GM18526 (cell line): ENCODE measurements around the gene COL4A2.

Experiments
- POLR2A ChIP-seq: IDR thresholded peaks from 3 replicates; pipeline ENCODE4 v1.6.1; 2011; ENCODE audit not compliant: insufficient read length; ENCODE audit errors: extremely low read depth

COL4A2 gene

DNA sequence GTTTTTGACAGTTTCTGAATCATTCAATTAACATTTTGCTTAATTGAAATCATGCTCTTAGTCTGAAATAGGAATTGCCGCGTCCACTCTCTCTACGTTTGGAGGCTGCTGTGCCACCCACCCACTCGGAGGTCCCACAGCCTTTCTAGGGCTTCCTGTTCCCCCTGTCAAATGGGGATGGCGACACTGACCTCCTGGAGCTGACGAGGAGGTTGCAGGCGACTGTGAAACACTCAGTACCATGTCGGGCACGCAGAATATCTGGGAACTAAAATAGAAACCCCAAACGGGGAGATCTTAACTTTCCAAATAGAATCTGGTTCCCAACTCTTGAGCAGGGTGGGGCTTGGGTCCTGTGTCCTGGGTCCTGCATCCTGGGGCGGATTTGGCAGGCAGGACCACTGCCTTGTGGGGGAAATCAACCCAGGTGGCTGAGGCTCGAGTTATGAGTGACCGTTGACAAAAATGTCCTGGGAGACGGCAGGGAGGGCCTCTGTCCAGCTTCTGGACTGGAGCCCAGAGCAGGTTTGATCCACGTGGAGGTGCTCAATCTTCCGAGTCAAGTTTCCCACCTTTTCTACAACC, 129.8 kb downstream of the COL4A2 start:
- no peak for TF ChIP-seq POLR2A

DNA sequence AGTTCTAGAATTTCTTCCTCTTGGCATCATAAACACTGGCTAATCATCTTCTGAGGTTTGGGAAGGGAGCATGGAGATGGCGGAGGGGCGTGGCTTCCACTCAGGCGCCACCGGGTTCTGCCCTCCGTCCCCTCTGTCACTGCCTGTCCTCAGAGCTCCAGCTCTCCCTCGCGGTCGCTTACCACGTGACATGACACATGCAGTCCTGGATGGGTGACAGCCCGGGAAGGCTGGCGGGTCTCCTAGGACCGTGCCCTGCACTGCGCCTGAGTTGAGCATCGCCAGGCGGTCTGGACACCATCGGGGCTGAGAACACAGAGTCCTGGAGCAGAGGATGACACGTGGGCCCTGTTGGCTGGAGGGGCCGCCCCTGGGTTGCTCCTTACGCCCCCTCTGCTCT, 131.1 kb downstream of the COL4A2 start:
- TF ChIP-seq POLR2A: no peak

DNA sequence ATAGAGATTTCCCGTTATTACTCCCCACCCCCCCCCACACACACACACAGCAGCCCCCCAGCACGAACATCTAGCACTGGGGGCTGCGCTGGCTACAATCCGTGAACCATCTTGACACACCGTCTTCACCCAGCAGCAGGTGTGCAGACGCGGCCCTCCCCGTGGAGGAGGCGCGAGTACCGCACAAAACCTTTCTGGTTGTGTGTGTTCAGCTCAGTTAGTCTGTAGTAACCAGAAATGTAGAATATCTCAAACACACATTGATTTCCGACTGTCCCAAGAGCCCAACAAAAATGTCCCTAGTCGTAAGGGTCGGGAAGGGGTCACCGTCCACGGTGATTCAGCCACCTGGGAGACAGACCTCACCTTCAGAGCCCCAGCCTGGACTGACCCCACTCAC, 131.7 kb downstream of the COL4A2 start:
- TF ChIP-seq POLR2A: no peak

DNA sequence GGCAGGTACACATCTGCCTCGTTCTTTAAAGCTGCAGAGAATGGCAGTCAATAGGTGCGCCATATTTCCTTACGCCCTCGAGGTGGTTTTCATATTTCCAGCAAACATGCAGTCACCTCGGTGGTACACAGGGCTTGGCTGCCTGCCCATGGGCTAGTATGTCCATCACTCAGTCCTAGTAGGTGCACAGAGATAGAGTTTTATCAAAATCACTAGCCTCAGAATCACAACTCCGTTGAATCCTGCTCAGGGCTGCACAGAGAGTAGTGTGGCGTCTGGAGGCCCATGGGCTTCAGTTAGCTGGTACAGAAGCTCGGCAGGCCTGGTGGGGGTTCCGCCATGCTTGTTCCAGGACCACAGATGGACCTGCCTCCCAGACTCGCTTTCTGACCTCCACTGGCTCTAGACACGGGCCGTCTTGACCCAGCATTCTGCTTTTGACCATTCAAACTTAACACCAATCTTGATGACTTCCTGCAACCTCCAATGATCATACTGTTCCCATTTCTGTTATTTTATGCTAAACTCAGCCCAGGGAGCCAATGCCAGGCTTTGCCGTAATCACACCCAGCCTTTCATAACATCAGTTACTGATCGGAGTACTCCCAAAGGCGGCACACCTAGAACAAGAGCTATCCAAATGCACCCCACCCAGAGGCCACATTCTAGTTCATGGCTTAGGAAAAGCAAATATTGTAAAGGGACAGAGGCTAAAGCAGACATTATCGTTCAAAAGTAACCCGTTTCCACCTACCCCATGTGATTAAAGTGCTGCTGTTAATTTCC, 134.1 kb downstream of the COL4A2 start:
- no peak for TF ChIP-seq POLR2A

DNA sequence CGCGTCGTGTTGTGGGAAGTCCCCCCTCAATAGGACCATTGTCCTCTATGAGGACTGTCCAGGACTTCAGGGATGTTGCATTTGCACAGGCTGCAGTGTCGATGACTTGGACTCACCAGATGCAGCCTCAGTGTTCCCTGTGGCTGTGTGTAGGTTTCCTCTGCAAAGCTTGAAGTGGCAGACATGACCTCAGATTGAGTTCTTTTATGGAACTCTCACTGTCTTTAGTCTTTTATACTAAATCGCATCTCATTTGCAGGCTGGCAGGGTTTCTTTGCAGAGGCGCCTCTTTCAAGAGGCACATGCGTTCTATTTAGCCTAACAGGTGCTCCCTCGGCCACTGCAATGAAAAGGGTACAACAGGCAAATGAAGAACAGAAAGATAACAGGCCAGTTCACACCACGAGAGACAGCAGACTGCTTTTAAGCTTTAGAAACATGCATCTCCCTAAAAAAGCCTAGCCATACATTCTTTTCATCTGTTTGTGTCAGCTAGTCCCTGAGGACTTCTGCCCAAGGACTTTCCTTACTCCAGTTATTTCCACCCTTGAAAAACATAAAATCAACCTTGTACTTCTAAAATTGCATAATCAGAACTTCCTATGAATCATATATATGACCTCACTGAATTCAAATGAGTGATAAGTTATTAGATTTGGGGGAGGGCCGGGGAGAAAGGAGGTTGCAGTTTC, 136.0 kb downstream of the COL4A2 start:
- no peak for TF ChIP-seq POLR2A

DNA sequence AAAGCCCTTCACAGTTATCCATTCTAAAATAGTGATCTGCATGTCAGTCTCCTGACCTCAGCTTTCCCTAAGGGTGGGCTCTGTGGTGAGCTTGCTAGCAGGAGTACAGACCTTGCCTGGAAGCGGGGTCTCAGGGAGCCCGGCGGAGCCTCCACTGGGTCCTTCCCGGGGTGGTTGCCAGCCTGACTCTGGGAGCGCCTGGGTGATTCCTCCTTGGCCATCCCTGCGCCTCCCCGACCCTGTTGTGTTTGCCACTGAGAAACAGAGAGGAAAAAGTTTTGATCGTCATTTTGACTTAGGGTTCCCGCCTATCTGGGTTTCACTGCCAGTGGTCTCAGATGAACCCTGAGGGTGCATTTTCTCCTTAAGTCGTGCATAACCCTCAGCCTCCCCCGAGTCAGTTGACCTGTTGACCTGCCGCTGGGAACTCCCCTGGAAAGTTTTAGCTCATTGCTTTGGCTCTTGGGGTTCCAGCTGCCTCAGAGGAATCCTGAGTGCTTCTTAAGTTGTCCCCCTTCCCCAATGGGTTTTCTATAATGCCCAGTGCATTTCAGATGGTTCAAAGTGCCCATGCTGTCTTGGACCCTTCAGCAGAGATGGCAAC, 136.6 kb downstream of the COL4A2 start:
- no peak for TF ChIP-seq POLR2A

DNA sequence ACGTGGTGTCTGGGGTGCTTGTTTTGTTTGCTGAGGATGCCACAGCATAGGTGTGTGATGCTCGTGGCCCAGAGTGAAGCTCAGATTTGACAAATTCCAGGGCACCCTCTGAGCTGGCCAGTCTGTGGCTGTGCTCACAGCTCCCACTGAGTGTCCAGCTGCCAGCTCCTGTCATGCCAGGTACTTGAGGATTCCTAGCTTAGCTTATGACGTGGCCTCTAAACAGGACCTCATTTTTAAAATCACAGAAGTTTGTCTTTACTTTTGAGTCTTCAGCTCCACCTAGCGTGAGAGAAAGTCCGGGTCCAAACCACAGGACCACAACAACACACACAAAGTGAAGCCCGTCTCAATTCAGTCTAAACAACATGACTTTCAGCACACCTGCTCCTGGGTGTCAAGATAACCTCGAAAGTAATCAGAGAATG, 137.2 kb downstream of the COL4A2 start:
- TF ChIP-seq POLR2A: no peak

DNA sequence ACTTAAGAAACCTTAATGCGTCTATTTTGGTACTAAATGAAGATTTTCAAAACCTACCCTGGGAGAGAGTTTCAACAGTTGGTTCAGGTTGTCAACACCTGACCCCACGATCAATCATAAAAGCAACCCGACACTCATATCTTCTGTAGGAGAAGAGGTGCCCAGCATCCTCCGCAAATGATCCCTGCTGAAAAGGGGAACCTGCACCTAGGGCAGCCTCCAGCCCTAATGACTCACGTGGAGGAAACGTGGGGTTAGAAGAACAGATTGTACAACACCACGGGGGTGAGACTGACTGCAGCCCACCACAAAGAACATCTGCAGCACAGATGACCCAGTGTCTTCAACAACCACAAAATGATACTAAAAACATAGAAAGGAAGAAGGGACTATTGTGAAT, 138.1 kb downstream of the COL4A2 start:
- no peak for TF ChIP-seq POLR2A

DNA sequence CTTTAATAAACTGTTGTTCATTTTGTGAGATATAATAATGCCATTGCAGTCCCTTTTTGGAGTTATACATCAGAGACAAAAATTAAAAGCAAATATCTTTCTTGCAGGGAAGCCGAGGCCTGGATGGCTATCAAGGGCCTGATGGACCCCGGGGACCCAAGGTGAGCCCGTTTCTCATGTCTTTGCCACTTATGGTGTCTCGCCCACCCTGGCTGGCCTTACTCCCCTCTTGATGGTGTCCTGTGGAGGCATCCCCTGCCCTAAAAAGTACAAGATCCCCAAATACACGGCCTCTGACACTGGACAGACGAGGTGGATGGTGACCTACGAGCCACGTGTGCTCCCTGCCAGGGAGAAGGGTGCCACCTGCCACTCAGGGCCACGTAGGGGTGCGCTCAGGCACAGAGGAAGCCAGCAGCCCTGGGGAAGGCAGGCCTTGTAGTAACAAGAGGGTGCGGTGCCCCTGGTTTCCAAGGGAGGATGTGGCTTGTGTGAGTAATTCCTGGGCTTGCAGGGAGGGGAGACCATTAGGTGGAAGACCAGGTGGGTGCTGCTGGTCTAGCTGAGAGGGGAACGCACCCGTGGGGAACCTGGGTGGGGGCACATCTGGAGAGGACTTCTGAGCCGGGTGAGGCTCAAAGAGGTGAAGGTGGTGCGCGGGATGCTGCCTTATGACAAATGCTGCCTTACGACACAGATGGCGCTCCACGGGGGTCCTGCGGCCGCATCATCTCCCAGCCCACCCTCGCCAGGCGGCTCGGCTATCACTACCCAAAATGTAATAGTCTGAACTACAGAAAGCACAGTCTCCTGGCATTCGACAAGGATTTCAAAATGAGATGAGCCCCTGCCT, 138.9 kb downstream of the COL4A2 start:
- TF ChIP-seq POLR2A: no peak

DNA sequence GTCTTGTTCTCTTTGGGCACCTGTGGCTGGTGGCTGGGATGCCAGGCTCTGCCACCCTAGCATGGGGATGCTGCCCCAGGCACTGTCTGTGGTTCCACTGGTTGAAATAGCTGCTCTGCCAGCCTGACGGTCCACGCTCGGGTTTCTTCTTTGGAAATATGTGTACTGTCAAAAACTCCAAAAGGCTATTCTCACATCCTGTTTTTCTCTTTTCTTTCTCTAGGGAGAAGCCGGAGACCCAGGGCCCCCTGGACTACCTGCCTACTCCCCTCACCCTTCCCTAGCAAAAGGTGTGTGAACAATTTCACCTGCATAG, 139.4 kb downstream of the COL4A2 start:
- no peak for TF ChIP-seq POLR2A

DNA sequence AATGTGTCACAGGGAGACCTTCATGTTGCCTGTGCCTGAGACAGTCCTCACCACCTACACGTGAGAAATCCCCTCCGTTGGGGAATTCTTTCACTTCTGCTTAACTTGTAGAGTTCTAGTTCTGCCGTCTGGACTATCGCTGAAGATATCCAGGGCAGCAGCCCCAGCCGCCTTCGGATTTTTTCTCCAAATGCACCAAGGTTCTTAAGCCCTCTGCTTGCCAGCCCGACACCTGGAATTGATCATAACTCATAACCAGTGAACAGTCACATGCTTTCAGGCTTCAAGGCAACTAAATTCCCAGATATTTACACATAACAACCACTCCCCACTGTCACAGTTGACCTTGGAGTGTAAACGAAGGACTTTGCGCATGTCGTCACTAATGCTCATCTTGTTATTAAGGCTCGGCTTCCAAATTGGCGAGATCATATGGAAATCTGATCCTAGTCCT, 140.0 kb downstream of the COL4A2 start:
- no peak for TF ChIP-seq POLR2A

DNA sequence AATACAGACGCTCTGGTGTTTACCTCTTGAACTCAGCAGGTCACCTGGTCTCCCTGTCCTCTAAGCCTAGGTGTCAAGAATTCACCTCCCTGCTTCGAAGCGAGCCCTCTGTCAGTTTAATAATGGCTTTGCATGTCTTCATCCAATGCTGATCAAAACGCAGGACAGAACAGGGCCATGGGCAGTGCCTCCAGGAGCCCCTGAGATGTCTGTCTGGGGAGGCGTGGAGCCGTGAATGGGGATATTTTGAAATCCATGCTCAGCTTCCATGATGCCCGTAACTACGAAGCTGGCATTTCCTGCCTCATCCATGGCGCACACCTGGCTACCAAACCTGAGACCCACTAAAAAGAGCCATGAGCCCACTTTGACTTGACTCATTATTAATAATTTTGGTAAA, 140.7 kb downstream of the COL4A2 start:
- no peak for TF ChIP-seq POLR2A

DNA sequence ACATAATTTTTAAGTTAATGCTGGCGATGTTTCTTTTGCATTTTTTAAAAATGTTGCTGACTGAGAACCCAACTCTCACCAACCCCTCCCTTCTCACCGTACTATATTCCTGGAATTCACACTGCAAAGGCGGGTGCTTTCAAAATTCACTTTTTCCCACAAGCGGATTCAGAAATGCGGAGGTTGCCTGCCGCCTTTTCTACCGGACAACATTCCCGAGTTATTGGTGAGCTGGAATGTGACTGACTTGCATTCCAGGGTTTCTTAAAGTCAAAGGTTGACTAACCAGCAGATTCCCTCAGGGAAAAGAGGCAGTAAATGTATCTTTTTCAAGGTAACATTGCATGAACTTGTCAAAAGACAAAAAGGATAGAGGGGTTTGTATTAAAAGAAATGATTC, 141.1 kb downstream of the COL4A2 start:
- TF ChIP-seq POLR2A: no peak

DNA sequence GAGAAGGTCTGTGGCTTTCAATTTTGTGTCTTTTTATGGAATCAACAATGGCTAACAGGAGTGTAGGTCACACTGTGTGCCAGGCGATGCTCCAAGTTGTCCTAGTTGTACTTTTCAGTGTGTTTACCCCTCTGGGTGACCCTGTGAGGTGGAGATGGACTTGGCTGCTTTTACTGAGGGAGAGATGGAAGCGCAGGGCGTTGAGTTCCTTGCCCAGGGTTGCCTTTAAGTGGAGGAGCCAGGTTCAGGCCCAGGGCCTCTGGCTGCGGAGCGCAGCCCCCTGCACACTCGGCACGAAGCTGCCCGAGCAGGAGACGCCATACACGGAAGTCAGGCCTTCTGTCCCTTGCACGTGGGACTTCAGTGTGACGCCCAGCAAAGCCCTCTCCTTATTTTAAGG, 141.6 kb downstream of the COL4A2 start:
- no peak for TF ChIP-seq POLR2A
